Measurements from ENCODE around the gene ATG14.
"Not testable (repeated sequence)": the region's sequence is repeated elsewhere in the genome, so short reads cannot be mapped to it uniquely, and the experiment has no call there.

Gene ATG14

DNA sequence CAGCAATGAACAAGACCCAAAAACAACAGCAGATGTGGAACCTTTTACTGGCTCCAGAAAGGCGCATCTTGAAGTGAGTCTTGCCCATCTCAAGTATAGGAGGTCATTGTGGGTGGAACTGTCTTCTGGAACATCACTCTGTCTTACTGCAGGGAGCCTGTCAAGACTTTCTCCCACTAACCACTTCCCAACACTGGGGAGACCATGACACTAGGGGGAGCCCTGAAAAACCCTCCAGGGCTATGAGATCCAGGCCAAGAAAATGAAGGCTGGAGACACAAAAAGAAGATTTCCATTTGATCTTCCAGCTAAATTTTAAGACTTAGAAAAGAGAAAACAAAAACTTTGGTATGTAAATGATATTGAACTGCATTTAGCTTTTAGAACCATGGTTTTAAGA, 13.5 kb upstream of the ATG14 start:
- H3K9me3 Mint-ChIP-seq: no peaks in the 10 kb centered on the region
- no peak overlapping the region for H3K4me3 Mint-ChIP-seq
- peaks cover 0 to 3% of the 10 kb centered on the region in 2 donors for H3K4me1 Mint-ChIP-seq (ENCODE audit: low read depth in 2 of 2)
- H3K36me3 Mint-ChIP-seq (ENCODE audit: insufficient read depth): no peaks in the 10 kb centered on the region
- H3K27me3 Mint-ChIP-seq: no peaks in the 10 kb centered on the region
- H3K27ac Mint-ChIP-seq: no peak overlapping the region
- DNase-seq (no peak), ATAC-seq (replicated peaks) (no peak)

DNA sequence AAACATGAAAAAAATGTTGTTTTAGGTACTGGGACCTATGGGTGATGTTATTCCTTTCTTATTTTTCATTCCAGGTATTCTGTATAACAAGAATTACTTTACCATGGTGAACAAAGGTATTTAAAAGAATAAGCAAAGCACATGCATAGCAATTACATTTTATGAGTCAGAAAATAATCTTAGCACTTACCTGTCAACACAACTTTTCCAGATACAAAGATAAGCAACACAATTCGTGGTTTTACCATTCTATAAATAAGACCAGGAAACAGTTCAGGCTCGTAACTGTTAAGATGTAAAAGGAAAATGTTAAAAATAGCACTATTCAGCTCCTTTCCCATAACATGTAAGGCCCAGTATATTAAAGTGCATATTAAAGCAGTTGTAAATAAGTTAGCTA, 12.3 kb upstream of the ATG14 start:
- Mint-ChIP-seq H3K27me3 (no peaks in the 10 kb centered on the region), H3K4me1 (ENCODE audit: low read depth in 2 of 2) (no peaks in the 10 kb centered on the region), H3K4me3 (no peak overlapping the region), H3K9me3 (no peaks in the 10 kb centered on the region), H3K36me3 (ENCODE audit: insufficient read depth) (no peaks in the 10 kb centered on the region), H3K27ac (no peak overlapping the region)
- no peak for DNase-seq
- ATAC-seq (replicated peaks): no peak

DNA sequence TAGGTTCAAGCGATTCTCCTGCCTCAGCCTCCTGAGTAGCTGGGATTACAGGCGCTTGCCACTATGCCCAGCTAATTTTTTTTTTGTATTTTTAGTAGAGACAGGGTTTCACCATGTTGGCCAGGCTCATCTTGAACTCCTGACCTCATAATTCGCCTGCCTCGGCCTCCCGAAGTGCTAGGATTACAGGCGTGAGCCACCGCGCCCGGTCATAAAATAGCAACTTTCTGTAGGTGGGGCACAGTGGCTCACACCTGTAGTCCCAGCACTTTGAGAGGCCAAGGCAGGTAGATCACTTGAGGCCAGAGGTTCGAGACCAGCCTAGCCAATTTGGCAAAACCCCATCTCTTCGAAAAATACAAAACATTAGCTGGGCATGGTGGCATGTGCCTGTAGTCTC, 10.7 kb upstream of the ATG14 start:
- H3K27ac Mint-ChIP-seq; DNase-seq; H3K9me3 Mint-ChIP-seq; H3K27me3 Mint-ChIP-seq; H3K4me1 Mint-ChIP-seq (ENCODE audit: low read depth in 2 of 2); H3K4me3 Mint-ChIP-seq; H3K36me3 Mint-ChIP-seq (ENCODE audit: insufficient read depth); ATAC-seq (replicated peaks): not testable (repeated sequence)

- DNase-seq: no peak
- H3K36me3 Mint-ChIP-seq (ENCODE audit: insufficient read depth): no peaks in the 10 kb centered on the region
- no peak overlapping the region for H3K27ac Mint-ChIP-seq
- H3K9me3 Mint-ChIP-seq: no peaks in the 10 kb centered on the region
- H3K4me1 Mint-ChIP-seq (ENCODE audit: low read depth in 2 of 2): no peaks in the 10 kb centered on the region
- H3K27me3 Mint-ChIP-seq: peaks cover 0 to 11% of the 10 kb centered on the region in 2 donors
- no peak for ATAC-seq (replicated peaks)
- no peak overlapping the region for H3K4me3 Mint-ChIP-seq
Measured at GRCh38 chr14:55419663-55420062, 8.0 kb upstream of the ATG14 start.

- no peak for ATAC-seq (replicated peaks)
Measured at GRCh38 chr14:55418411-55418810, 6.8 kb upstream of the ATG14 start.

GRCh38 chr14:55417955-55418354, 6.3 kb upstream of the ATG14 start:
- DNase-seq (no peak), ATAC-seq (replicated peaks) (no peak)
- no peak overlapping the region for H3K27ac Mint-ChIP-seq
- no peaks in the 10 kb centered on the region for H3K9me3 Mint-ChIP-seq
- H3K4me3 Mint-ChIP-seq: no peak overlapping the region
- no peaks in the 10 kb centered on the region for H3K4me1 Mint-ChIP-seq (ENCODE audit: low read depth in 2 of 2)
- H3K27me3 Mint-ChIP-seq: peaks cover 6 to 11% of the 10 kb centered on the region in 2 donors
- no peaks in the 10 kb centered on the region for H3K36me3 Mint-ChIP-seq (ENCODE audit: insufficient read depth)

More at GRCh38 chr14:55418411-55418810, 6.8 kb upstream of the ATG14 start:
- DNase-seq: no peak
- Mint-ChIP-seq H3K27ac (no peak overlapping the region), H3K36me3 (ENCODE audit: insufficient read depth) (no peaks in the 10 kb centered on the region), H3K4me1 (ENCODE audit: low read depth in 2 of 2) (no peaks in the 10 kb centered on the region), H3K9me3 (no peaks in the 10 kb centered on the region), H3K4me3 (no peak overlapping the region), H3K27me3 (peaks cover 6 to 11% of the 10 kb centered on the region in 2 donors)

GRCh38 chr14:55416866-55417265, 5.2 kb upstream of the ATG14 start:
- ATAC-seq (replicated peaks) (no peak), DNase-seq (no peak)
- Mint-ChIP-seq H3K27me3 (peaks cover 6 to 11% of the 10 kb centered on the region in 2 donors), H3K36me3 (ENCODE audit: insufficient read depth) (no peaks in the 10 kb centered on the region), H3K4me3 (no peak overlapping the region), H3K4me1 (ENCODE audit: low read depth in 2 of 2) (peaks cover under 1 to 5% of the 10 kb centered on the region in 2 donors), H3K9me3 (no peaks in the 10 kb centered on the region), H3K27ac (no peak overlapping the region)

- peaks cover 6 to 11% of the 10 kb centered on the region in 2 donors for H3K27me3 Mint-ChIP-seq
- no peaks in the 10 kb centered on the region for H3K36me3 Mint-ChIP-seq (ENCODE audit: insufficient read depth)
- H3K4me1 Mint-ChIP-seq (ENCODE audit: low read depth in 2 of 2): peaks cover 9 to 22% of the 10 kb centered on the region in 2 donors
- ATAC-seq (replicated peaks) (no peak), DNase-seq (no peak)
- no peak overlapping the region for H3K4me3 Mint-ChIP-seq
- H3K27ac Mint-ChIP-seq: no peak overlapping the region
- H3K9me3 Mint-ChIP-seq: no peaks in the 10 kb centered on the region
Measured at GRCh38 chr14:55414551-55414950, 2.9 kb upstream of the ATG14 start.

GRCh38 chr14:55412676-55413075, 1.0 kb upstream of the ATG14 start:
- H3K27ac Mint-ChIP-seq: no peak overlapping the region
- no peak for ATAC-seq (replicated peaks)
- H3K27me3 Mint-ChIP-seq: peaks cover 6 to 11% of the 10 kb centered on the region in 2 donors
- no peaks in the 10 kb centered on the region for H3K9me3 Mint-ChIP-seq
- no peak for DNase-seq
- peaks cover 16 to 33% of the 10 kb centered on the region in 2 donors for H3K4me1 Mint-ChIP-seq (ENCODE audit: low read depth in 2 of 2)
- H3K36me3 Mint-ChIP-seq (ENCODE audit: insufficient read depth): no peaks in the 10 kb centered on the region
- peak overlapping the region in 1 of 2 donors; percentile 89 for H3K4me3 Mint-ChIP-seq

DNA sequence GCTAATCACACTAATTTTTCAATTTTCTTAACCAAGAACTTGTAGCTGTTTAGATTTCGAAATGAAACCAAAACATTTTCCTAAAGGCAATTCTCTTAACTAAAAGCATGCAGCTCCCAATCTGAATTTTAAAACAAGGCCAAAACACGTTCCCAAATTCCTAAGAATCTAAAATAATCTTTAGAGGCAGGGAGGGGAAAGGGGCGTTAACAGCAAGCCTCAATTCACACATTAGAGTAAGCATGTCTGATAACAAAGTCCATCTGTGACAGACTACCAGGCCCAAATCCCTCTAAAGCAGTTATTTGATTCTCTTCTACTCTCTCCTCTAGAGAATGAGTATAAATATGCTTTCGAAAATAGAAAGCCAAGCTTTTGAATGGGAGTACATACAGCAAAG, 754 bp downstream of the ATG14 start:
- H3K27ac Mint-ChIP-seq: peak overlapping the region; percentile 86 to 92
- H3K4me1 Mint-ChIP-seq (ENCODE audit: low read depth in 2 of 2): peaks cover 17 to 36% of the 10 kb centered on the region in 2 donors
- H3K36me3 Mint-ChIP-seq (ENCODE audit: insufficient read depth): peaks cover 3% of the 10 kb centered on the region

GRCh38 chr14:55404173-55404854, 7.3 kb downstream of the ATG14 start:
- Mint-ChIP-seq H3K9me3 (no peaks in the 10 kb centered on the region), H3K27me3 (no peaks in the 10 kb centered on the region), H3K36me3 (ENCODE audit: insufficient read depth) (peaks cover 9% of the 10 kb centered on the region), H3K4me1 (ENCODE audit: low read depth in 2 of 2) (peaks cover 10 to 24% of the 10 kb centered on the region in 2 donors), H3K27ac (no peak overlapping the region), H3K4me3 (no peak overlapping the region)
- DNase-seq (no peak), ATAC-seq (replicated peaks) (no peak)

More for the DNA sequence above, 754 bp downstream of the ATG14 start:
- Mint-ChIP-seq H3K4me3 (peak overlapping the region; percentile 80 to 89), H3K9me3 (no peaks in the 10 kb centered on the region), H3K27me3 (peaks cover 6 to 11% of the 10 kb centered on the region in 2 donors)
- DNase-seq (no peak), ATAC-seq (replicated peaks) (no peak)

DNA sequence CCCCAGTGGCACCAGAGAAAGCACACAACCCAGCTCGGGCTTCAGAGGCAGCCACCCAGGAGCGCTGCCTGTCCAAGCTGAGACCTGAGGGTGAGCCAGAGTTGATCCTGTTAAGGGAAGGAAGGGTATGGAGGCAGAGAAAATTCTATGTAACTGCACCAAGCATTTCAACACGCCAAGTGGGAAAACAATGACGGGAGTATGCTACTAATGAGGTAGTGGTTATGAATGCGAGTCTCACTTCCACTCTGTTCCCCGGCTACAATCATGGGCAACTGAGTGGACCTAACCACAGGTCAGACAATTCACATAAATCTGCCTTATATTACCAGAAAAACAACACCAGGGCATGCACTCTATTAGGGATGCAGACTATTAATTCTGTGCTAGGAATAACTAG, 9.9 kb downstream of the ATG14 start:
- no peak for ATAC-seq (replicated peaks)
- H3K27ac Mint-ChIP-seq: no peak overlapping the region
- no peak overlapping the region for H3K4me3 Mint-ChIP-seq
- peaks cover 10% of the 10 kb centered on the region for H3K36me3 Mint-ChIP-seq (ENCODE audit: insufficient read depth)
- H3K9me3 Mint-ChIP-seq: no peaks in the 10 kb centered on the region
- peaks cover 5 to 13% of the 10 kb centered on the region in 2 donors for H3K4me1 Mint-ChIP-seq (ENCODE audit: low read depth in 2 of 2)
- no peak for DNase-seq
- H3K27me3 Mint-ChIP-seq: no peaks in the 10 kb centered on the region

DNA sequence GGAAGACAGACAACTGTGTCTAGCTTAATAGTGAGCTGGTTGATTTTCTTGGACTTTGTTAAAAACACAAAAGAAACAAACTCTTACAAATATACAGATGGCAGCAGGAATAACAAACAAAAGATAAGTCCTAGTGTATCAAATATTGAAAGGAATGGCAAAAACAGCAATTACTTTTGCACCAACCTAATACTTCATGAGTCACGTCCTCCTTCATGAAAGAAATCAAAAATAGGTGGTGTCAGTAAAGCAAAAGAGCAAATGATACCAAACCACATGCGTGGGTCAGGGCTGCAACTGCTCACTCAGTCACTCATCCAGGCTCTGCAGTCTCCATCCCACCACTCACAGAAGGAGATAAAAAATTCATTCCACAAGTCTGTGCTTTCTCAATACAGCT, 11.8 kb downstream of the ATG14 start:
- Mint-ChIP-seq H3K36me3 (ENCODE audit: insufficient read depth) (peaks cover 13% of the 10 kb centered on the region), H3K27me3 (no peaks in the 10 kb centered on the region), H3K4me3 (no peak overlapping the region), H3K4me1 (ENCODE audit: low read depth in 2 of 2) (peaks cover 6 to 13% of the 10 kb centered on the region in 2 donors), H3K27ac (peak overlapping the region in 1 of 2 donors; percentile 23), H3K9me3 (no peaks in the 10 kb centered on the region)
- ATAC-seq (replicated peaks) (no peak), DNase-seq (no peak)

DNA sequence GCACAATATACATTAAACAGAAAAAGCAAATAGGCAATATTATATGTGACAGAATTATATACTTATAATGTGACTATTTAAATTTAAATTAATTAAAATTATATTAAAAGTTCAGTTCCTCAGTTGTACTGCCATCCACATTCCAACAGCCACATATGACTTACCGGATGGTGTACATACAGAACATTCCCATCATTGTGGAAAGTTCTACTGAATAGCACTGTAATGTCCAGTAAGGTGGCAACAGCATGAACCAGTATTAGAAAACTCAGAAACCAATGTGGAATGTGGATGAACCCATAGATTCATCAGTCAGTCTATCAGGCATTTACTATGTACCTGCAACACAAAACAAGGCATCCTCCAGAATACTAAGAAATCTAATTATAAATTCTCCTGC, 12.4 kb downstream of the ATG14 start:
- Mint-ChIP-seq H3K27ac (no peak overlapping the region), H3K4me3 (no peak overlapping the region), H3K27me3 (no peaks in the 10 kb centered on the region), H3K4me1 (ENCODE audit: low read depth in 2 of 2) (peaks cover 2 to 8% of the 10 kb centered on the region in 2 donors), H3K9me3 (no peaks in the 10 kb centered on the region), H3K36me3 (ENCODE audit: insufficient read depth) (peaks cover 18% of the 10 kb centered on the region)
- DNase-seq (no peak), ATAC-seq (replicated peaks) (no peak)

Measured in effector memory CD8-positive, alpha-beta T cell (primary cell).